ENCODE measurements around the gene OPTC.

The OPTC gene

GRCh38 chr1:203555511-203556046 is 61.6 kb downstream of the OPTC start:
- no peak for TF ChIP-seq CTCF (IDR thresholded peaks at IDR 0.05; ENCODE audit: insufficient read depth, missing control alignments)
- DNase-seq (ENCODE audit: insufficient read length, low spot score) (no peak), FAIRE-seq (no peak)

GRCh38 chr1:203556047-203556851 is 62.3 kb downstream of the OPTC start:
- DNase-seq (ENCODE audit: insufficient read length, low spot score) = no peak
- FAIRE-seq = no peak
- TF ChIP-seq CTCF (IDR thresholded peaks at IDR 0.05; ENCODE audit: insufficient read depth, missing control alignments) = no peak

GRCh38 chr1:203557390-203557789 is 63.4 kb downstream of the OPTC start:
- no peak for FAIRE-seq
- DNase-seq (ENCODE audit: insufficient read length, low spot score) = no peak
- TF ChIP-seq CTCF (IDR thresholded peaks at IDR 0.05; ENCODE audit: insufficient read depth, missing control alignments) = no peak

- no peak for DNase-seq (ENCODE audit: insufficient read length, low spot score)
- no peak for TF ChIP-seq CTCF (IDR thresholded peaks at IDR 0.05; ENCODE audit: insufficient read depth, missing control alignments)
- FAIRE-seq = no peak
Measured at GRCh38 chr1:203558064-203558760, 64.3 kb downstream of the OPTC start.
